ENCODE data around the gene NR1D2. TPM values are rescaled to one million over a fixed set of nuclear protein-coding genes. Genes with fewer than 3 reads are reported as not detected.

The NR1D2 gene
- total RNA-seq, 5 donors from 2014 or later (not counting 1 experiment from before 2014, with no cell fraction given): 44.4 to 96.7 (median 51.7) TPM

DNA sequence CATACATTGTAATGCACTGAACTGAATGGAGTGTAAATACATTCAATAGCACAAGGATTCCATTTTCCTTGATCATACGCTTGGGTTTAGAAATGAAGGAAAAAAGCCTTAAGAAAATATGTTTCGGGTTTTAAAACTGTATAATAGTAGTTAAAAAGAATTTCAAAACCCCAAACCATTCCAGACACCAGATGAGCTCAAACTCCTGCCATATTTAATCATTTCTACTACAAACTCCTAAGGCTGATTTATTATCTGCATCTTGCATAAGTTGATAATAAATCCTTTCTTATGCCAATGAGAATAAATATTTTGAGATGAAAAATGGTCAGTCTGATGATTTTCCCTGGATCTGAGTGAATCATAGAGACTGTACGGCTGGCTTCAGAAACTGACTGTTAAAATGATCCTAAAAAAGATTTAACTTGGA lies 51.0 kb downstream of the NR1D2 start:
- no peaks in the 10 kb centered on the region for H3K27me3 ChIP-seq (replicated peaks in 1 of 2; ENCODE audit: control insufficient read depth in 2 of 2, extremely low read depth in 1 of 2, insufficient read depth in 2 of 2, low read length in 1 of 2)
- Mint-ChIP-seq H3K36me3 (no peaks in the 10 kb centered on the region), H3K4me1 (peaks cover 13 to 16% (median 16%) of the 10 kb centered on the region in 3 donors), H3K27ac (no peak overlapping the region), H3K9me3 (no peaks in the 10 kb centered on the region), H3K4me3 (no peak overlapping the region), H3K27me3 (no peaks in the 10 kb centered on the region)
- H3K4me1 ChIP-seq (ENCODE audit: control insufficient read depth in 1 of 2, extremely low read depth in 1 of 2, insufficient read depth in 2 of 2, low read length in 2 of 2): peaks cover 0 to 6% of the 10 kb centered on the region in 2 experiments
- ChIA-PET POLR2A (interaction anchor here in 1 of 2 donors (0.5 kb wide), 1 partner anchor 17 kb away, joined by 3 read pairs; no protein-coding TSS in a partner anchor), CTCF (interaction anchor here in 1 of 2 donors (0.9 kb wide), 1 partner anchor 13 kb away, joined by 3 read pairs; no protein-coding TSS in a partner anchor)
- H3K36me3 ChIP-seq (ENCODE audit: control insufficient read depth in 2 of 2, extremely low read depth in 1 of 2, insufficient read depth in 1 of 2, low read length in 1 of 2): no peaks in the 10 kb centered on the region
- WGBS (ENCODE audit: insufficient coverage): no CpG with 5 or more reads among the region's 3 CpGs
- H3K4me3 ChIP-seq (ENCODE audit: control insufficient read depth in 1 of 2, extremely low read depth in 1 of 2, low read length in 1 of 2): no peak overlapping the region
- H3K27ac ChIP-seq (ENCODE audit: low read length): no peak overlapping the region
- DNase-seq (no peak), ATAC-seq (replicated peaks in 1 of 4) (no peak)
- H3K9me3 ChIP-seq: no peaks in the 10 kb centered on the region

DNA sequence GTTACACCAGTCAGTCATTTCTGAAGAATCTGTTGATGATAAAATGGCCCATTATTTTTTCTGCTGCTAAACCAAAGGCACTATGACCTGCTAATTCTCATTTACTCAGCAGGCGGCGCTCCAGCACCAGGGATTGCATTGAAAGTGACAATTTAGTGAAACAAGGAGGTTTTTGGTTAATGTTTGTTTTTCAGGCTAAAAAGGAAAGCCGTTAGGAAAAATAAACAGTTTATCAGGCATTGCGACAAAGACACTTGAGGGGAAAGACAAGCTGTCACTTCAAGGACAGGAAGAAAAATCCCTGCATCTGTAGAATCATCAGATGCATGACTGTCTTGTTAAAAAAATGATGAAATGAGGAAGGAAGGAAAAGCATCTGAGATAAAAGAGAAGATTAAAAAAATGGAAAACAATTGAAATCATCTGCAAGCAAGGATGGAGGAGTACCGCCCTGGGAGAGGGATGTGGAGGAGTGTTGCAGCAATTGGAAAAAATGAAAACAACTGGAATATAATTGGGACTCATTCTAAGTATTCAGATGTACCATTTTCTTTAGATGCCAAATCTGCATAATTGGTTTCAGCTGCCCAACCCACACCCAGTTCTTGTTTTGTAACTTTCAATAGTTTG lies 54.0 kb downstream of the NR1D2 start:
- no peak overlapping the region for H3K4me3 Mint-ChIP-seq
- H3K36me3 Mint-ChIP-seq: no peaks in the 10 kb centered on the region
- Histone ChIP-seq H3K9me3 (no peaks in the 10 kb centered on the region), H3K27ac (ENCODE audit: low read length) (no peak overlapping the region), H3K36me3 (ENCODE audit: control insufficient read depth in 2 of 2, extremely low read depth in 1 of 2, insufficient read depth in 1 of 2, low read length in 1 of 2) (no peaks in the 10 kb centered on the region), H3K4me1 (ENCODE audit: control insufficient read depth in 1 of 2, extremely low read depth in 1 of 2, insufficient read depth in 2 of 2, low read length in 2 of 2) (no peaks in the 10 kb centered on the region), H3K27me3 (replicated peaks in 1 of 2; ENCODE audit: control insufficient read depth in 2 of 2, extremely low read depth in 1 of 2, insufficient read depth in 2 of 2, low read length in 1 of 2) (no peaks in the 10 kb centered on the region), H3K4me3 (ENCODE audit: control insufficient read depth in 1 of 2, extremely low read depth in 1 of 2, low read length in 1 of 2) (no peak overlapping the region)
- POLR2A ChIA-PET: no interaction called here
- H3K4me1 Mint-ChIP-seq: peaks cover 2 to 4% (median 3%) of the 10 kb centered on the region in 3 donors
- no peaks in the 10 kb centered on the region for H3K27me3 Mint-ChIP-seq
- CTCF ChIA-PET: interaction anchor here in 1 of 2 donors (0.7 to 1.5 kb wide), 2 partner anchors 25 to 1596 kb away, joined by 9 to 10 read pairs; no protein-coding TSS in a partner anchor
- peaks cover 0 to 4% (median 2%) of the 10 kb centered on the region in 3 donors for H3K9me3 Mint-ChIP-seq
- no peak overlapping the region for H3K27ac Mint-ChIP-seq
- ATAC-seq (replicated peaks in 1 of 4) (no peak), DNase-seq (peak in 31 of 35 experiments; percentile 7 to 63 (median 42))
- 11% methylated on average over 2 of the region's 5 CpGs for WGBS (ENCODE audit: insufficient coverage)

DNA sequence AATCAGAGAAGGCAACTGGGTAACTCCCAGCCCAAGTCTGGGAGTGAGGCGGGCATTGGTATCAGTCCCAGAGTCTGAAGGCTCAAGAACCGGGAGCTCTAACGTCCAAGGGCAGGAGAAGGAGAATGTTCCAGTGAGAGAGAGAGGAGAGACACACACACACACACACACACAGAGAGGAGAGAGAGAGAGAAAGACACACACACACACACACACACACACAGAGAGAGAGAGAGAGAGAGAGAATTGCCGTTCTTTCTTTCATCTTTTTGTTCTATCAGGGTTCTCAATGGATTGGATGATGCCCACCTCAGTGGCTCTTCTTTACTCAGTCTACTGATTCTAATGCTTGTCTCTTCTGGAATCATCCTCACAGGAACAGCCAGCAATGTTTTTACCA lies 57.0 kb downstream of the NR1D2 start:
- Mint-ChIP-seq H3K4me3 (no peak overlapping the region), H3K27ac (no peak overlapping the region), H3K27me3 (no peaks in the 10 kb centered on the region), H3K9me3 (peaks cover 0 to 4% (median 2%) of the 10 kb centered on the region in 3 donors), H3K4me1 (peaks cover 3 to 4% (median 4%) of the 10 kb centered on the region in 3 donors), H3K36me3 (no peaks in the 10 kb centered on the region)
- CTCF ChIA-PET: interaction anchor here (0.6 kb wide), 4 partner anchors 9 to 682 kb away, joined by 3 read pairs; no protein-coding TSS in a partner anchor
- no peak for ATAC-seq (replicated peaks in 1 of 4)
- POLR2A ChIA-PET: no interaction called here
- H3K4me1 ChIP-seq (ENCODE audit: control insufficient read depth in 1 of 2, extremely low read depth in 1 of 2, insufficient read depth in 2 of 2, low read length in 2 of 2): no peaks in the 10 kb centered on the region
- no peak overlapping the region for H3K4me3 ChIP-seq (ENCODE audit: control insufficient read depth in 1 of 2, extremely low read depth in 1 of 2, low read length in 1 of 2)
- H3K27me3 ChIP-seq (replicated peaks in 1 of 2; ENCODE audit: control insufficient read depth in 2 of 2, extremely low read depth in 1 of 2, insufficient read depth in 2 of 2, low read length in 1 of 2): peaks cover 0 to 4% of the 10 kb centered on the region in 2 experiments
- H3K9me3 ChIP-seq: no peaks in the 10 kb centered on the region
- no CpG with 5 or more reads among the region's 4 CpGs for WGBS (ENCODE audit: insufficient coverage)
- DNase-seq: no peak
- H3K27ac ChIP-seq (ENCODE audit: low read length): no peak overlapping the region
- H3K36me3 ChIP-seq (ENCODE audit: control insufficient read depth in 2 of 2, extremely low read depth in 1 of 2, insufficient read depth in 1 of 2, low read length in 1 of 2): no peaks in the 10 kb centered on the region

DNA sequence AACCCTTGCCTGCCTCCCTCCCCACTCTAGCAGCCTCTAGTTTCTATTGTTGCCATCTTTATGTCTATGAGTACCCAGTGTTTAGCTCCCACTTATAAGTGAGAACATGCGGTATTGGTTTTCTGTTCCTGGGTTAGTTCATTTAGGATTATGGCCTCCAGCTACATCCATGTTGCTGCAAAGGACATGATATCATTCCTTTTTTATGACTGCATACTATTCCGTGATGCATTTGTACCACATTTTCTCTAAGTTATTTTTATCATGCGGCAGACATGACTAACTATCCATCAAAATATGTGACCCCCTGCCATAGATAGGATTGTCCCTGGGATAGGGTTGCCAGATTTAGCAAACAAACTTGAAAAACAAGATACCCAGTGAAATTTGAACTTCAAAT lies 58.4 kb downstream of the NR1D2 start:
- Mint-ChIP-seq H3K36me3 (no peaks in the 10 kb centered on the region), H3K27me3 (no peaks in the 10 kb centered on the region), H3K27ac (no peak overlapping the region), H3K4me1 (peaks cover 3 to 4% (median 4%) of the 10 kb centered on the region in 3 donors), H3K9me3 (peaks cover 0 to 4% (median 2%) of the 10 kb centered on the region in 3 donors), H3K4me3 (no peak overlapping the region)
- ChIA-PET CTCF (no interaction called here), POLR2A (interaction anchor here in 1 of 2 donors (0.6 kb wide), 1 partner anchor 13 kb away, joined by 4 read pairs; no protein-coding TSS in a partner anchor)
- Histone ChIP-seq H3K27me3 (replicated peaks in 1 of 2; ENCODE audit: control insufficient read depth in 2 of 2, extremely low read depth in 1 of 2, insufficient read depth in 2 of 2, low read length in 1 of 2) (peaks cover 0 to 4% of the 10 kb centered on the region in 2 experiments), H3K4me3 (ENCODE audit: control insufficient read depth in 1 of 2, extremely low read depth in 1 of 2, low read length in 1 of 2) (no peak overlapping the region), H3K36me3 (ENCODE audit: control insufficient read depth in 2 of 2, extremely low read depth in 1 of 2, insufficient read depth in 1 of 2, low read length in 1 of 2) (no peaks in the 10 kb centered on the region), H3K4me1 (ENCODE audit: control insufficient read depth in 1 of 2, extremely low read depth in 1 of 2, insufficient read depth in 2 of 2, low read length in 2 of 2) (no peaks in the 10 kb centered on the region), H3K27ac (ENCODE audit: low read length) (no peak overlapping the region), H3K9me3 (no peaks in the 10 kb centered on the region)
- no peak for DNase-seq
- ATAC-seq (replicated peaks in 1 of 4): no peak
- no CpG with 5 or more reads among the region's 3 CpGs for WGBS (ENCODE audit: insufficient coverage)

DNA sequence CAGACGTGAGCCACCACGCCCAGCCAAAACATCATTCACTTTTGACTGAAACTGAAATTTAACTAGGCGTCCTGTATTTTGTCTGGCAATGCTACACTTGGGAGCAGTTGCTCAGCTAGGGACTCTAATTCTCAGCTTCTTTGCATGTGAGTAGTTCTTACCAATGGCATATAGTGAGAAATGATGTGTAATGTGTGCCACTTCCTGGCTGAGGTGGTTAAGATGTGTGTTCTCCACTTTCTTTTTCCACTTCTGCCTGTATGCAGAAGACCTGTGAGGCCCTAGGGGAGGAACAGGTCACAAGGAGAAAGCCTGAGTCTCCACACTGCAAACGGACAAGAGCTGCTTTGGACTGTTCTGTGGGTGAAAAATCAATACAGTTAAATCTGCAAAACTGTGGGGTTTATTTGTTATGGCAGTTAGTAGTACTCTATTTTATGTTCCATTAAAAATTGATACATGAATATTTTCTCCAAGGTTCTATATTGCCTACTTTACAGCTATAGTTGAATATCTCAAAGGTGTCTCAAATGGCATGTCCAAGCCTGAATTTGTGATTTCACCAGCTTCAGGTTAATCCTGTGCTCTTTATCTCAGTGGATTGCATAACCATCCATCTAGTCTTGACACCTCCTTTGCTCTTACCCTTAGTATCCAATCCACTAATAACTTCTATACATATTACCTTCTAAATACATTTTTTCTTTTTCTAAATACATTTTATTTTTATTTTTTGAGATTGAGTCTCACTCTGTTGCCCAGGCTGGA lies 59.3 kb downstream of the NR1D2 start:
- CTCF ChIA-PET: no interaction called here
- Mint-ChIP-seq H3K27ac (no peak overlapping the region), H3K27me3 (no peaks in the 10 kb centered on the region), H3K4me3 (no peak overlapping the region), H3K9me3 (peaks cover 0 to 4% (median 2%) of the 10 kb centered on the region in 3 donors), H3K4me1 (peaks cover 0 to 1% (median 0%) of the 10 kb centered on the region in 3 donors), H3K36me3 (no peaks in the 10 kb centered on the region)
- Histone ChIP-seq H3K4me1 (ENCODE audit: control insufficient read depth in 1 of 2, extremely low read depth in 1 of 2, insufficient read depth in 2 of 2, low read length in 2 of 2) (no peaks in the 10 kb centered on the region), H3K36me3 (ENCODE audit: control insufficient read depth in 2 of 2, extremely low read depth in 1 of 2, insufficient read depth in 1 of 2, low read length in 1 of 2) (no peaks in the 10 kb centered on the region), H3K27me3 (replicated peaks in 1 of 2; ENCODE audit: control insufficient read depth in 2 of 2, extremely low read depth in 1 of 2, insufficient read depth in 2 of 2, low read length in 1 of 2) (peaks cover 0 to 4% of the 10 kb centered on the region in 2 experiments), H3K4me3 (ENCODE audit: control insufficient read depth in 1 of 2, extremely low read depth in 1 of 2, low read length in 1 of 2) (no peak overlapping the region), H3K27ac (ENCODE audit: low read length) (no peak overlapping the region), H3K9me3 (no peaks in the 10 kb centered on the region)
- DNase-seq (no peak), ATAC-seq (replicated peaks in 1 of 4) (no peak)
- 23% methylated on average over 3 of the region's 4 CpGs for WGBS (ENCODE audit: insufficient coverage)
- POLR2A ChIA-PET: no interaction called here

DNA sequence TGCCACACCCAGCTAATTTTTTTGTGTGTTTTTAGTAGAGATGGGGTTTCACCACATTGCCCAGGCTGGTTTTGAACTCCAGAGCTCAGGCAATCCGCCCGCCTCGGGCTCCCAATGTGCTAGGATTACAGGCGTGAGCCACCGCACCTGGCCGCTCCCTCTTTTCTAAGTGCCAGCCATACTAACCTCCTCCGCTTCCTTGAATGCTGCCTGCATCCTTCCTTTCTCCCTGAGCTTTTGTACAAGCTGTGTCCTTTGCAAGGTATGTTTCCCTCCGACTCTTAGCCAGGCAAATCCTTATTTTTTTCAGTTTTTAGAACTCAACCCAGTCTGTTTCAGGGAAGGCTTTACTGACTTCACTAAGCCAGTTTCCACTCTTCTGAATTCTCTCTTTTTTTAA lies 60.6 kb downstream of the NR1D2 start:
- peaks cover 0 to 1% (median 0%) of the 10 kb centered on the region in 3 donors for H3K4me1 Mint-ChIP-seq
- Histone ChIP-seq H3K27me3 (replicated peaks in 1 of 2; ENCODE audit: control insufficient read depth in 2 of 2, extremely low read depth in 1 of 2, insufficient read depth in 2 of 2, low read length in 1 of 2) (peaks cover 0 to 5% of the 10 kb centered on the region in 2 experiments), H3K4me1 (ENCODE audit: control insufficient read depth in 1 of 2, extremely low read depth in 1 of 2, insufficient read depth in 2 of 2, low read length in 2 of 2) (no peaks in the 10 kb centered on the region), H3K9me3 (no peaks in the 10 kb centered on the region), H3K36me3 (ENCODE audit: control insufficient read depth in 2 of 2, extremely low read depth in 1 of 2, insufficient read depth in 1 of 2, low read length in 1 of 2) (no peaks in the 10 kb centered on the region), H3K27ac (ENCODE audit: low read length) (no peak overlapping the region), H3K4me3 (ENCODE audit: control insufficient read depth in 1 of 2, extremely low read depth in 1 of 2, low read length in 1 of 2) (no peak overlapping the region)
- ATAC-seq (replicated peaks in 1 of 4) (no peak), DNase-seq (no peak)
- H3K9me3 Mint-ChIP-seq: peaks cover 0 to 4% (median 2%) of the 10 kb centered on the region in 3 donors
- WGBS (ENCODE audit: insufficient coverage): 97% methylated on average over 7 of the region's 8 CpGs
- POLR2A ChIA-PET: interaction anchor here in 1 of 2 donors (0.5 kb wide), 1 partner anchor 534 kb away, joined by 3 read pairs; no protein-coding TSS in a partner anchor
- H3K27me3 Mint-ChIP-seq: no peaks in the 10 kb centered on the region
- H3K4me3 Mint-ChIP-seq: no peak overlapping the region
- H3K27ac Mint-ChIP-seq: no peak overlapping the region
- CTCF ChIA-PET: no interaction called here
- no peaks in the 10 kb centered on the region for H3K36me3 Mint-ChIP-seq
